NB4 (cell line): ENCODE measurements around the gene CTNNA2.
A peak's percentile ranks its signal among the peaks of the same experiment; 100 is the strongest.

ENCODE experiments used
- DNase-seq: peaks from one replicate; pipeline ENCODE4 v3.0.0; 2010; ENCODE audit warnings: low read depth
- H3K4me3 ChIP-seq: one replicate; pipeline ENCODE4 v1.5.1; 2011; ENCODE audit warnings: mild to moderate bottlenecking, low read depth, low read length, moderate library complexity
- CTCF ChIP-seq: IDR thresholded peaks from one replicate; pipeline ENCODE4 v1.5.1; 2012; ENCODE audit warnings: low read depth, low read length
- MAX ChIP-seq: IDR thresholded peaks from 2 replicates; pipeline ENCODE4 v1.6.1; 2011; ENCODE audit warnings: low read depth, low read length
- MYC ChIP-seq: IDR thresholded peaks from 2 replicates; pipeline ENCODE4 v1.6.1; 2011; ENCODE audit warnings: low read depth, low read length
- POLR2A ChIP-seq: IDR thresholded peaks from 2 replicates; pipeline ENCODE4 v1.6.1; 2011; ENCODE audit warnings: mild to moderate bottlenecking; ENCODE audit not compliant: insufficient read length; ENCODE audit errors: extremely low read depth

Gene CTNNA2

GRCh38 chr2:79860228-79861058, 347.6 kb downstream of the CTNNA2 start:
- H3K4me3 ChIP-seq: no peak overlapping the region
- peak; percentile 52 for DNase-seq
- peak; percentile 68 for TF ChIP-seq CTCF
- TF ChIP-seq MYC: no peak
- no peak for TF ChIP-seq POLR2A
- TF ChIP-seq MAX: no peak

GRCh38 chr2:79861059-79861374, 348.2 kb downstream of the CTNNA2 start:
- no peak for TF ChIP-seq MAX
- TF ChIP-seq POLR2A: no peak
- no peak for TF ChIP-seq MYC
- no peak for TF ChIP-seq CTCF
- H3K4me3 ChIP-seq: no peak overlapping the region
- no peak for DNase-seq

GRCh38 chr2:79862756-79863155, 349.9 kb downstream of the CTNNA2 start:
- TF ChIP-seq MAX: no peak
- no peak for TF ChIP-seq MYC
- TF ChIP-seq POLR2A: no peak
- TF ChIP-seq CTCF: no peak
- no peak overlapping the region for H3K4me3 ChIP-seq
- DNase-seq: no peak

GRCh38 chr2:79872656-79873055, 359.8 kb downstream of the CTNNA2 start:
- TF ChIP-seq POLR2A (no peak), MAX (no peak), CTCF (no peak), MYC (no peak)
- H3K4me3 ChIP-seq: no peak overlapping the region
- DNase-seq: no peak

- no peak for TF ChIP-seq POLR2A
- TF ChIP-seq MAX: no peak
- TF ChIP-seq CTCF: no peak
- TF ChIP-seq MYC: no peak
- no peak for DNase-seq
- no peak overlapping the region for H3K4me3 ChIP-seq
These were observed 361.2 kb downstream of the CTNNA2 start for GRCh38 chr2:79874015-79874414.

- no peak overlapping the region for H3K4me3 ChIP-seq
- TF ChIP-seq POLR2A: no peak
- TF ChIP-seq CTCF: peak; percentile 49
- peak; percentile 28 for DNase-seq
These were observed 363.6 kb downstream of the CTNNA2 start for GRCh38 chr2:79876430-79876829.
